GM12874 (cell line): ENCODE data around the gene MKNK2.

Source experiments
- TF ChIP-seq, protein P1 (sequence below): IDR thresholded peaks from 2 replicates; pipeline ENCODE4 v1.5.1; 2011; ENCODE audit warnings: low read depth, mild to moderate bottlenecking, control low read depth, low read length, moderate library complexity; ENCODE audit not compliant: insufficient read depth

Gene MKNK2

DNA sequence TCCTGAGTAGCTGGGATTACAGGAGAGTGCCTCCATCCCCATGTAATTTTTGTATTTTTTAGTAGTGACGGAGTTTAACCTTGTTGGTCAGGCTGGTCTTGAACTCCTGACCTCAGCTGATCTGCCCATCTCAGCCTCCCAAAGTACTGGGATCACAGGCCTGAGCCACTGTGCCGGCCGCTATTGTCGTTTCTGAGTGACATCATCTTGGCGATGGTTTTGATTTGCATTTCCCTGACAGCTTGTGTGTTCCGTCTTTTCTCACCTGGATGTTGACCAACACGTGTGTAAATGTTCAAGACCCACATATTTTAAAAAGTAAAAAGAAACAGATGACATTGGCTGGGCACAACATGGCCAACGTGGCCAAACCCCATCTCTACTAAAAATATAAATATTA lies 12.8 kb upstream of the MKNK2 start:
- TF ChIP-seq, protein P1, sequence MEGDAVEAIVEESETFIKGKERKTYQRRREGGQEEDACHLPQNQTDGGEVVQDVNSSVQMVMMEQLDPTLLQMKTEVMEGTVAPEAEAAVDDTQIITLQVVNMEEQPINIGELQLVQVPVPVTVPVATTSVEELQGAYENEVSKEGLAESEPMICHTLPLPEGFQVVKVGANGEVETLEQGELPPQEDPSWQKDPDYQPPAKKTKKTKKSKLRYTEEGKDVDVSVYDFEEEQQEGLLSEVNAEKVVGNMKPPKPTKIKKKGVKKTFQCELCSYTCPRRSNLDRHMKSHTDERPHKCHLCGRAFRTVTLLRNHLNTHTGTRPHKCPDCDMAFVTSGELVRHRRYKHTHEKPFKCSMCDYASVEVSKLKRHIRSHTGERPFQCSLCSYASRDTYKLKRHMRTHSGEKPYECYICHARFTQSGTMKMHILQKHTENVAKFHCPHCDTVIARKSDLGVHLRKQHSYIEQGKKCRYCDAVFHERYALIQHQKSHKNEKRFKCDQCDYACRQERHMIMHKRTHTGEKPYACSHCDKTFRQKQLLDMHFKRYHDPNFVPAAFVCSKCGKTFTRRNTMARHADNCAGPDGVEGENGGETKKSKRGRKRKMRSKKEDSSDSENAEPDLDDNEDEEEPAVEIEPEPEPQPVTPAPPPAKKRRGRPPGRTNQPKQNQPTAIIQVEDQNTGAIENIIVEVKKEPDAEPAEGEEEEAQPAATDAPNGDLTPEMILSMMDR: no peak

DNA sequence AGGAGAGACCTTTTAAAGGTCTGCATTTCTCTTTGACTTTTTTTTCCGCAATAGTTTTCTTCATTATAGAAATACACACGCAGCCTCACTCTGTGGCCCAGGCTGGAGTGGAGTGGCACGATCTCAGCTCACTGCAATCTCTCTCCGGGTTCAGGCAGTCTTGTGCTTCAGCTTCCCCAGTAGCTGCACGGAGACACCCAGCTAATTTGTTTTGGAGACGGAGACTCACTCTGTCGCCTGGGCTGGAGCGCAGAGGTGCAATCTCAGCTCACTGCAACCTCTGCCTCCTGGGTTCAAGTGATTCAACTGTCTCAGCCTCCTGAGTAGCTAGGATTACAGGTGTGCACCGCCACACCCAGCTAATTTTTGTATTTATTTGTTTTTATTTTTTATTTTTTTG lies 11.7 kb upstream of the MKNK2 start:
- TF ChIP-seq, protein P1: no peak

DNA sequence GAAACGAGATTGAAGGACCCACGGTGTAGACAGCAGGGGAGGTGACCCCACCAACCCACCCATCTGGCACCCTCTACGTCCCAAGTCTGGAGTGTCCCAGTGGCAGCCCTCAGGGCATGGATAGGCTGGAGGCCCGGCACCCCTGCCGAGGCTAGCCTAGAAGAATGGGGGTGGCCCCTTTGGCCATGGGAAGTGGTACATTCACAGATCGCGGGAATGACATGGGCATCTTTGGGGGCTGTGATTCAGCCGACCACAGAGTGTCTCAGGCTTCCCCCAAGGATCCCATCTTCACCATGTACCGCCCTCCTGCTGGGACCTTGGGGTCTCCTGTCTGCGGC lies 11.3 kb upstream of the MKNK2 start:
- TF ChIP-seq, protein P1: no peak

DNA sequence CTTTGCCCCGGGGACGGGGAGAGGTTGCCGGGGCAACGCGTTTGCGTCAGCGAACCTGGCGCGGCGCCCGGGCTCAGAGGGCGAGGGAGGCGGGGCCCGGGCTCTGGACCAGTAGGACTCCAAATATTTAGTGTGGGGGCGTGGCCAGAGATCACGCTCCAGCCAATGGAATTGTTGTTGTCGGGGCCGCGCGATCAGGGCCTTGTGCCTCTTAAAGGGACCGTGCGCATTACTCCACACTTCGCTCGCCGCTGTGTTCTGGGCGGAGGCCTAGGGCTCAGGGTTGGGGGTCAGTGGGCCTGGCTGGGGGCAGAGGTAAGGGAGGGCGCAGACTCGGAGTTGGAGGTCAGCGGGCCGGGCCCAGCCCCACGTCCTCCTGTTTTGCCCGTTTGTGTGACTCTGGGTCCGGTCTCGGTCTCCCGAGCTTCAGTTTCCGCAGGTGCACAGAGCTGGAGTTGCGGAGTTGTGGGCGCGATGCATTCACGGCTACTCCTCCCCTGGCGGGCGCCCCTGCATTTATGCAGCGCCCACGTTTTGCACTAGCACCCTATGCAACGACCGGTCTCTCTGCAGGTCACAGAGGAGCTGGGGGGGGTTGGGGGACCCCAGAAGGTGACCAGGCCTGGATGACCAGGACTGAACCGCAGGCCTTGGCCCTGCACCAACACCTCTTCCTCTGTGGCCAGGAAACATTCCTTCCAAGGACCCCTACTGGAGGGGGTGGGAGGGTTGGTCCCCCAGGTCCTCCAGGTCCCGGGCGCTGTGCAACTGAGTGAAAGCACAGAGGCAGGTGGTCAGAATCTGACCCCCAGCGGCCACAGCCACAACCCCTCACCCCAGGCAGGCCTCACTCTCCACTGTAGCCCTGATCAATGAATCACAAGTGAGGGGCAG lies 10.7 kb upstream of the MKNK2 start:
- TF ChIP-seq, protein P1: peak; percentile 14; the same call in 1 of the 2 replicates

DNA sequence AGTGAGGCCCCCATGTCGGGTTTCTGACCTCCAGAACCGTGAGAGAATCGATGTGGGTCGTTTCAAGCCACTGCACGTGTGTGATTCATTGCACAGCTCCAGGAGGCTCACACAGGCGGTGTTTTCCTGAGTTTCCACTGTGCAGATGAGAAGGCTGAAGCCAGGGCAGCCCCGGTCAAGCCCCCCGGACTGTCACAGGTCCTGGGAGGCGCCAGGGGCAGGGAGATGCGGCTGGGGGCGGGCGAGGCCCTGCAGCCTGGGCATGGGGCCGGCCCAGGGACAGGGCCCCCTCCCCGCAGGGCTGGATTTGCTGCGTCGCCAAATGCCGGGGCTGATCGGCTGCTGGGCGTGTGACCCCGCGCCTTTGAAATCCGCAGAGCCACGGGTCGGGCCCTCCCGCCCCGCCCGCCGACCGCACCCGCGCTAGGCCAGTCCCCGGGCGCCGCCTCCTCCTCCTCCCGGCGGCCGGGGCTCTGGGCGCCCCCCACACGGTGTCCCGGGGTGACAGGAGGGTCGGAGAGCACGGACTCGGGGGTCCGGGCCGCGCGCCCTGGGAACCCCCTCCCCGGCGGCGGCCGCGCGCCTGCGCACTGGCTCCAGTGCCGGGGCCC lies 9.9 kb upstream of the MKNK2 start:
- TF ChIP-seq, protein P1: no peak

DNA sequence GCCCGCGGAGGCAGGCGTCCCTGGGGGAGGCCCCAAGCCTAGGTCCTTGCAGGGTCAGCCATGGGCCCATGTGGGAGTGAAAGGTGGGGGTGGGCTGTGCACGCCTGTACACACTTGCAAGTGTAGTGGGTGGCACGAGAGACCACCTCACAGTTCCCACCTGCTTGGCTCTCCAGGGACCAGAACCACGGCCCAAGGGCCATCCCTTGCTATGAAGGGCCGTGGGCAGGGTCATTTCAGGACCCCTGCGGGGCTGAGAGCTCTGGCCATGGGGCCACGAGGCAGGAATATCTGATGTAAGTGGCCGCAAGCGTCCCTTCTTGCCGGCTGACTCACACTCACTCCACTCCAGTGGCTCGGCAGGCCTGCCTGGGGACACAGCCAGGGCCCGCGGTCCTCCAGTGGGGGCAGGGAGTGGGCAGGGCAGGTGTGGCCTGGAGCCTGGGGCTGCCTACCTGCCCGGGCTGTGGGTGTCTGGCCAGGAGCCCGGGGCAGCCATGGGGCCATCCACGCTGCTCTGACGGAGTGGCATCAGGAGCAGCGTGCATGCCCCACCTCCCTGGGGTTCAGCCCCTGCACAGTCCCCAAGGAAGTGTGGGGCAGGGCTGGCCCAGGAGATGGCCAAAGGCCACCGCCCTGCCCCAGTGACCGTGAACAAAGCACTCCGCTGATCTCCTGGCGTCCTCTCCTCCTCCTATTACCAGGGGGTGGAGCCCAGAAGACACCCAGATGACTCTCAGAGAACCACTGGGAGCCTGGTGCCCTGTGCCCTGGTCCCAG lies 8.6 kb upstream of the MKNK2 start:
- TF ChIP-seq, protein P1: no peak
